ENCODE data around the gene MAPK8. TPM values are rescaled to one million over a fixed set of nuclear protein-coding genes. Genes with fewer than 3 reads are reported as not detected.

Gene MAPK8
- total RNA-seq, 1 experiment from 2014 or later: 52.9 TPM

GRCh38 chr10:48468866-48469511, 162.5 kb downstream of the MAPK8 start:
- H3K4me3 Mint-ChIP-seq (ENCODE audit: unreplicated experiment): no peak overlapping the region
- H3K4me1 Mint-ChIP-seq (ENCODE audit: insufficient read depth, unreplicated experiment): peaks cover 7% of the 10 kb centered on the region
- no TSS peak for BruUV-seq (replicated peaks)
- H3K27ac Mint-ChIP-seq (ENCODE audit: low read depth, unreplicated experiment): no peak overlapping the region
- no peak for TF ChIP-seq CTCF (IDR thresholded peaks at IDR 0.05; ENCODE audit: unreplicated experiment)
- POLR2A ChIA-PET: interaction anchor here (1.1 kb wide), 1 partner anchor 24 kb away, joined by 4 read pairs; no protein-coding TSS in a partner anchor
- CTCF ChIA-PET: interaction anchor here (0.6 to 2.2 kb wide), 6 partner anchors 13 to 187 kb away, joined by 3 to 5 read pairs (median 4); no protein-coding TSS in a partner anchor
- H3K27me3 Mint-ChIP-seq (ENCODE audit: insufficient read depth, unreplicated experiment): no peaks in the 10 kb centered on the region
- no peaks in the 10 kb centered on the region for H3K9me3 Mint-ChIP-seq (ENCODE audit: unreplicated experiment)
- DNase-seq (ENCODE audit: unreplicated experiment): no peak
- no peaks in the 10 kb centered on the region for H3K36me3 Mint-ChIP-seq (ENCODE audit: insufficient read depth, unreplicated experiment)
- intact Hi-C loops (cut with micrococcal nuclease): no loop called here

- H3K9me3 Mint-ChIP-seq (ENCODE audit: unreplicated experiment): no peaks in the 10 kb centered on the region
- no peak overlapping the region for H3K4me3 Mint-ChIP-seq (ENCODE audit: unreplicated experiment)
- H3K36me3 Mint-ChIP-seq (ENCODE audit: insufficient read depth, unreplicated experiment): no peaks in the 10 kb centered on the region
- intact Hi-C loops (cut with micrococcal nuclease): no loop called here
- no peaks in the 10 kb centered on the region for H3K27me3 Mint-ChIP-seq (ENCODE audit: insufficient read depth, unreplicated experiment)
- H3K27ac Mint-ChIP-seq (ENCODE audit: low read depth, unreplicated experiment): no peak overlapping the region
- DNase-seq (ENCODE audit: unreplicated experiment): no peak
- TF ChIP-seq CTCF (IDR thresholded peaks at IDR 0.05; ENCODE audit: unreplicated experiment): no peak
- H3K4me1 Mint-ChIP-seq (ENCODE audit: insufficient read depth, unreplicated experiment): peaks cover 7% of the 10 kb centered on the region
- BruUV-seq (replicated peaks): no TSS peak
- POLR2A ChIA-PET: interaction anchor here (1.1 to 1.3 kb wide), 2 partner anchors 23 to 24 kb away, joined by 3 to 4 read pairs; no protein-coding TSS in a partner anchor
- CTCF ChIA-PET: interaction anchor here (0.6 to 2.2 kb wide), 6 partner anchors 14 to 187 kb away, joined by 3 to 5 read pairs (median 4); no protein-coding TSS in a partner anchor
These were observed 163.1 kb downstream of the MAPK8 start for GRCh38 chr10:48469516-48470020.

GRCh38 chr10:48470115-48470892, 163.8 kb downstream of the MAPK8 start:
- TF ChIP-seq CTCF (IDR thresholded peaks at IDR 0.05; ENCODE audit: unreplicated experiment): no peak
- ChIA-PET CTCF (interaction anchor here (0.6 to 2.2 kb wide), 8 partner anchors 7 to 188 kb away, joined by 3 to 9 read pairs (median 5); no protein-coding TSS in a partner anchor), POLR2A (interaction anchor here (1.1 to 1.3 kb wide), 2 partner anchors 24 to 25 kb away, joined by 3 to 4 read pairs; no protein-coding TSS in a partner anchor)
- BruUV-seq (replicated peaks): no TSS peak
- Mint-ChIP-seq H3K27ac (ENCODE audit: low read depth, unreplicated experiment) (no peak overlapping the region), H3K36me3 (ENCODE audit: insufficient read depth, unreplicated experiment) (no peaks in the 10 kb centered on the region), H3K9me3 (ENCODE audit: unreplicated experiment) (no peaks in the 10 kb centered on the region), H3K4me1 (ENCODE audit: insufficient read depth, unreplicated experiment) (peaks cover 7% of the 10 kb centered on the region), H3K4me3 (ENCODE audit: unreplicated experiment) (no peak overlapping the region), H3K27me3 (ENCODE audit: insufficient read depth, unreplicated experiment) (no peaks in the 10 kb centered on the region)
- intact Hi-C loops (cut with micrococcal nuclease): no loop called here
- no peak for DNase-seq (ENCODE audit: unreplicated experiment)

All from MCF 10A (cell line).